ENCODE results near the gene DOCK2.

The DOCK2 gene

DNA sequence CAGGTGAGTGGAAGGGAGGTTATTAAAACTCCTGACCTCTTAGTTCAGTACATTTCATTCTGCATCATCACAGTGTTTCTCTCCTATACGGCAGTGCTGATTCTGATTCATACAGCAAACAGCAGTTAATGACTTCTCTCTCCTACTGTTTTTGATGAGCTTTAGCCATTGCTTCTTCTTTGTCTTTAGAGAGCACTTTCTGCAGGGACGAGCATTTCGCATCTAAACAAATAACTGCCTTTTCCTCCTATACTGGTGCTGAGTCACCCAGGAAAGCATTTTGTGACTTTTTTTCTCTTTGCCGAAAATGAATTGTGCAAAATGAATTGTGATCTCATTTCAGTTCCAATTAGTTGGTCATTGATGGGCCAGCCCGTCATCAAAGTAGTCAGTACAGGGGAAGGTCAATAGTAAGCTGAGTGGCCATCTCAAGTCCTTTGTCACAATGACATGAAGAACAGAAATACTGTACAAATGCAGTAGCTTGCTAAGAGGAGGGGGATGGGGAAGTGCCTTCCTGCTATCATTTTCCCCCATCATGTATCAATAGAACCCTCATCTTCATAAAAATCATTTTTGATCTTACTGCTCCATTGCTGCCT is 244.7 kb downstream of the DOCK2 start:
- no peaks in the 10 kb centered on the region for H3K9me3 ChIP-seq (ENCODE audit: control insufficient read depth, insufficient read depth, low read depth, low read length)
- H3K4me1 ChIP-seq (ENCODE audit: control insufficient read depth, insufficient read depth, low read length) = no peaks in the 10 kb centered on the region
- H3K4me3 ChIP-seq (ENCODE audit: low read depth, low read length) = no peak overlapping the region
- TF ChIP-seq GLI4 (tag by site-specific recombination; IDR thresholded peaks at IDR 0.05) (no peak), ZNF776 (tag by site-specific recombination; IDR thresholded peaks at IDR 0.05; ENCODE audit: borderline replicate concordance) (no peak), KLF9 (tag by site-specific recombination; IDR thresholded peaks at IDR 0.05; ENCODE audit: low read depth) (no peak), KLF1 (tag by site-specific recombination; IDR thresholded peaks at IDR 0.05) (no peak)
- TF ChIP-seq, protein P1, sequence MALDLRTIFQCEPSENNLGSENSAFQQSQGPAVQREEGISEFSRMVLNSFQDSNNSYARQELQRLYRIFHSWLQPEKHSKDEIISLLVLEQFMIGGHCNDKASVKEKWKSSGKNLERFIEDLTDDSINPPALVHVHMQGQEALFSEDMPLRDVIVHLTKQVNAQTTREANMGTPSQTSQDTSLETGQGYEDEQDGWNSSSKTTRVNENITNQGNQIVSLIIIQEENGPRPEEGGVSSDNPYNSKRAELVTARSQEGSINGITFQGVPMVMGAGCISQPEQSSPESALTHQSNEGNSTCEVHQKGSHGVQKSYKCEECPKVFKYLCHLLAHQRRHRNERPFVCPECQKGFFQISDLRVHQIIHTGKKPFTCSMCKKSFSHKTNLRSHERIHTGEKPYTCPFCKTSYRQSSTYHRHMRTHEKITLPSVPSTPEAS (tag by site-specific recombination; IDR thresholded peaks at IDR 0.05) = no peak
- TF ChIP-seq, protein P2, sequence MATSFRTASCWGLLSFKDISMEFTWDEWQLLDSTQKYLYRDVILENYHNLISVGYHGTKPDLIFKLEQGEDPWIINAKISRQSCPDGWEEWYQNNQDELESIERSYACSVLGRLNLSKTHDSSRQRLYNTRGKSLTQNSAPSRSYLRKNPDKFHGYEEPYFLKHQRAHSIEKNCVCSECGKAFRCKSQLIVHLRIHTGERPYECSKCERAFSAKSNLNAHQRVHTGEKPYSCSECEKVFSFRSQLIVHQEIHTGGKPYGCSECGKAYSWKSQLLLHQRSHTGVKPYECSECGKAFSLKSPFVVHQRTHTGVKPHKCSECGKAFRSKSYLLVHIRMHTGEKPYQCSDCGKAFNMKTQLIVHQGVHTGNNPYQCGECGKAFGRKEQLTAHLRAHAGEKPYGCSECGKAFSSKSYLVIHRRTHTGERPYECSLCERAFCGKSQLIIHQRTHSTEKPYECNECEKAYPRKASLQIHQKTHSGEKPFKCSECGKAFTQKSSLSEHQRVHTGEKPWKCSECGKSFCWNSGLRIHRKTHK (tag by site-specific recombination; IDR thresholded peaks at IDR 0.05) = no peak
- TF ChIP-seq, protein P3, sequence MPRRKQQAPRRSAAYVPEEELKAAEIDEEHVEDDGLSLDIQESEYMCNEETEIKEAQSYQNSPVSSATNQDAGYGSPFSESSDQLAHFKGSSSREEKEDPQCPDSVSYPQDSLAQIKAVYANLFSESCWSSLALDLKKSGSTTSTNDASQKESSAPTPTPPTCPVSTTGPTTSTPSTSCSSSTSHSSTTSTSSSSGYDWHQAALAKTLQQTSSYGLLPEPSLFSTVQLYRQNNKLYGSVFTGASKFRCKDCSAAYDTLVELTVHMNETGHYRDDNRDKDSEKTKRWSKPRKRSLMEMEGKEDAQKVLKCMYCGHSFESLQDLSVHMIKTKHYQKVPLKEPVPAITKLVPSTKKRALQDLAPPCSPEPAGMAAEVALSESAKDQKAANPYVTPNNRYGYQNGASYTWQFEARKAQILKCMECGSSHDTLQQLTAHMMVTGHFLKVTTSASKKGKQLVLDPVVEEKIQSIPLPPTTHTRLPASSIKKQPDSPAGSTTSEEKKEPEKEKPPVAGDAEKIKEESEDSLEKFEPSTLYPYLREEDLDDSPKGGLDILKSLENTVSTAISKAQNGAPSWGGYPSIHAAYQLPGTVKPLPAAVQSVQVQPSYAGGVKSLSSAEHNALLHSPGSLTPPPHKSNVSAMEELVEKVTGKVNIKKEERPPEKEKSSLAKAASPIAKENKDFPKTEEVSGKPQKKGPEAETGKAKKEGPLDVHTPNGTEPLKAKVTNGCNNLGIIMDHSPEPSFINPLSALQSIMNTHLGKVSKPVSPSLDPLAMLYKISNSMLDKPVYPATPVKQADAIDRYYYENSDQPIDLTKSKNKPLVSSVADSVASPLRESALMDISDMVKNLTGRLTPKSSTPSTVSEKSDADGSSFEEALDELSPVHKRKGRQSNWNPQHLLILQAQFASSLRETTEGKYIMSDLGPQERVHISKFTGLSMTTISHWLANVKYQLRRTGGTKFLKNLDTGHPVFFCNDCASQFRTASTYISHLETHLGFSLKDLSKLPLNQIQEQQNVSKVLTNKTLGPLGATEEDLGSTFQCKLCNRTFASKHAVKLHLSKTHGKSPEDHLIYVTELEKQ (tag by site-specific recombination; IDR thresholded peaks at IDR 0.05; ENCODE audit: borderline replicate concordance) = no peak
- TF ChIP-seq, protein P4, sequence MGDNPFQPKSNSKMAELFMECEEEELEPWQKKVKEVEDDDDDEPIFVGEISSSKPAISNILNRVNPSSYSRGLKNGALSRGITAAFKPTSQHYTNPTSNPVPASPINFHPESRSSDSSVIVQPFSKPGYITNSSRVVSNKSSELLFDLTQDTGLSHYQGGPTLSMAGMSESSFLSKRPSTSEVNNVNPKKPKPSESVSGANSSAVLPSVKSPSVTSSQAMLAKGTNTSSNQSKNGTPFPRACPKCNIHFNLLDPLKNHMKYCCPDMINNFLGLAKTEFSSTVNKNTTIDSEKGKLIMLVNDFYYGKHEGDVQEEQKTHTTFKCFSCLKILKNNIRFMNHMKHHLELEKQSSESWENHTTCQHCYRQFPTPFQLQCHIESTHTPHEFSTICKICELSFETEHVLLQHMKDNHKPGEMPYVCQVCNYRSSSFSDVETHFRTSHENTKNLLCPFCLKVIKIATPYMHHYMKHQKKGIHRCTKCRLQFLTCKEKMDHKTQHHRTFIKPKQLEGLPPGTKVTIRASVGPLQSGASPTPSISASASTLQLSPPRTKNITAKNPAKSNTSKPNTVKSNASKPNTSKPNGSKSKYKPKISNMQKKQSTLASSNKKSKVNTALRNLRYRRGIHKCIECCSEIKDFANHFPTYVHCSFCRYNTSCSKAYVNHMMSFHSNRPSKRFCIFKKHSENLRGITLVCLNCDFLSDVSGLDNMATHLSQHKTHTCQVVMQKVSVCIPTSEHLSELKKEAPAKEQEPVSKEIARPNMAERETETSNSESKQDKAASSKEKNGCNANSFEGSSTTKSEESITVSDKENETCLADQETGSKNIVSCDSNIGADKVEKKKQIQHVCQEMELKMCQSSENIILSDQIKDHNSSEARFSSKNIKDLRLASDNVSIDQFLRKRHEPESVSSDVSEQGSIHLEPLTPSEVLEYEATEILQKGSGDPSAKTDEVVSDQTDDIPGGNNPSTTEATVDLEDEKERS (tag by site-specific recombination; IDR thresholded peaks at IDR 0.05) = no peak
- H3K27ac ChIP-seq (ENCODE audit: extremely low read depth, low read depth, low read length) = no peak overlapping the region
- ChIA-PET POLR2A (no interaction called here), CTCF (interaction anchor here (1.3 kb wide), 1 partner anchor 98 kb away, joined by 3 read pairs; the partner anchor contains the start of gene INSYN2B)
- no peaks in the 10 kb centered on the region for H3K36me3 ChIP-seq (ENCODE audit: control insufficient read depth in 2 of 2, insufficient read depth in 1 of 2, low read length in 2 of 2)

DNA sequence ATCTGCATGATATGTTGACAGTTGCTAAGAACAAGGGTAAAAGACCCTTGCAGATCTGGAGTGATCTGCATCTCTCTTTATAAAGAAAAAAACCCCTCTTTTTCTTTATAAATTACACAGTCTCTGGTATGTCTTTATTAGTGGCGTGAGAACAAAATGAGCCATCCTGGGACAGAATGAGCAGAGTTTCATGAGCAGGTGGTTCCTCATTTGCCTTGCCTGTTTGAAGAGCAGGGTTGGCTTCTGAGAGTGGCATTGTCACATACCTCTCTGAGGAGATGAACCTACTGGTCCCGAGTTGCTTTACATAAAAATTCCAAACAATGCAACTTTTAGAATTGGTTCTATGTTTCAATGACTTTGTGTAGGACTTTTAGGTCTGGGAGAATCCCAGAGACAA is 249.0 kb downstream of the DOCK2 start:
- no peak overlapping the region for H3K4me3 ChIP-seq (ENCODE audit: low read depth, low read length)
- TF ChIP-seq ZNF624 (tag by site-specific recombination; IDR thresholded peaks at IDR 0.05) (no peak), ZNF514 (tag by site-specific recombination; IDR thresholded peaks at IDR 0.05) (no peak), IKZF3 (tag by site-specific recombination; IDR thresholded peaks at IDR 0.05) (no peak), ZNF529 (tag by site-specific recombination; IDR thresholded peaks at IDR 0.05; ENCODE audit: insufficient replicate concordance) (no peak), ZNF658 (tag by site-specific recombination; IDR thresholded peaks at IDR 0.05) (no peak)
- TF ChIP-seq, protein P5, sequence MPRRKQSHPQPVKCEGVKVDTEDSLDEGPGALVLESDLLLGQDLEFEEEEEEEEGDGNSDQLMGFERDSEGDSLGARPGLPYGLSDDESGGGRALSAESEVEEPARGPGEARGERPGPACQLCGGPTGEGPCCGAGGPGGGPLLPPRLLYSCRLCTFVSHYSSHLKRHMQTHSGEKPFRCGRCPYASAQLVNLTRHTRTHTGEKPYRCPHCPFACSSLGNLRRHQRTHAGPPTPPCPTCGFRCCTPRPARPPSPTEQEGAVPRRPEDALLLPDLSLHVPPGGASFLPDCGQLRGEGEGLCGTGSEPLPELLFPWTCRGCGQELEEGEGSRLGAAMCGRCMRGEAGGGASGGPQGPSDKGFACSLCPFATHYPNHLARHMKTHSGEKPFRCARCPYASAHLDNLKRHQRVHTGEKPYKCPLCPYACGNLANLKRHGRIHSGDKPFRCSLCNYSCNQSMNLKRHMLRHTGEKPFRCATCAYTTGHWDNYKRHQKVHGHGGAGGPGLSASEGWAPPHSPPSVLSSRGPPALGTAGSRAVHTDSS (tag by site-specific recombination; IDR thresholded peaks at IDR 0.05) = no peak
- CTCF ChIA-PET = interaction anchor here (1.6 kb wide), 1 partner anchor 94 kb away, joined by 3 read pairs; the partner anchor contains the start of gene INSYN2B
- no peak overlapping the region for H3K27ac ChIP-seq (ENCODE audit: extremely low read depth, low read depth, low read length)
- POLR2A ChIA-PET = no interaction called here
- H3K4me1 ChIP-seq (ENCODE audit: control insufficient read depth, insufficient read depth, low read length) = no peaks in the 10 kb centered on the region
- no peaks in the 10 kb centered on the region for H3K9me3 ChIP-seq (ENCODE audit: control insufficient read depth, insufficient read depth, low read depth, low read length)
- H3K36me3 ChIP-seq (ENCODE audit: control insufficient read depth in 2 of 2, insufficient read depth in 1 of 2, low read length in 2 of 2) = no peaks in the 10 kb centered on the region

All from HEK293 (cell line).